Psoas muscle (tissue), 8 donors: ENCODE data around the gene ZCCHC14. TPM values are rescaled to one million over a fixed set of nuclear protein-coding genes. Genes with fewer than 3 reads are reported as not detected.

Source experiments
- ATAC-seq, 4 donors: fragments of 200-7000 bp; cut with Tn5 transposase; one replicate each; pipeline ENCODE4 v1.9.1; 2020; ENCODE audit warnings: moderate library complexity in 3 of 4, mild to moderate bottlenecking in 2 of 4
- DNase-seq, 2 donors: peaks; one replicate each; pipeline ENCODE4 v3.0.0-alpha.2; 2020
- H3K27ac ChIP-seq: fragments of 200-600 bp; one replicate; pipeline ENCODE4 v1.8.0; 2022
- H3K27me3 ChIP-seq, 3 donors: fragments of 200-600 bp in 1 of 3; one replicate each; pipeline versions ENCODE4 v1.6.1 to v1.8.0; 2013 to 2022; ENCODE audit warnings: low read length in 2 of 3, mild to moderate bottlenecking in 2 of 3, moderate library complexity in 1 of 3; ENCODE audit not compliant: insufficient read depth in 3 of 3
- H3K36me3 ChIP-seq, 2 donors: fragments of 200-600 bp in 1 of 2; one replicate each; pipeline versions ENCODE4 v1.6.1 to v1.8.0; 2013 to 2022; ENCODE audit warnings: low read depth in 1 of 2, mild to moderate bottlenecking in 1 of 2, moderate library complexity in 1 of 2; ENCODE audit not compliant: insufficient read depth in 1 of 2
- H3K4me1 ChIP-seq: fragments of 200-600 bp; one replicate; pipeline ENCODE4 v1.8.0; 2022
- H3K4me3 ChIP-seq: fragments of 200-600 bp; one replicate; pipeline ENCODE4 v1.8.0; 2022; ENCODE audit warnings: mild to moderate bottlenecking
- H3K9me3 ChIP-seq: fragments of 200-600 bp; one replicate; pipeline ENCODE4 v1.8.0; 2022
- WGBS, 3 donors: extraction: QIAGEN DNeasy Blood & Tissue Kit; methylation state at CpG; one replicate each; pipeline versions ENCODE4 v1.1.6 to v1.1.7; 2013; 5-methylcytosine and 5-hydroxymethylcytosine counted together
- intact Hi-C, 2 donors: fragments of 100-400 bp; cut with DNase I; formaldehyde crosslinking; loops; one replicate each; pipeline versions ENCODE4 v1.11.0 to v1.14.2; 2022
- polyA plus RNA-seq, 3 donors: library from polyadenylated mRNA; stranded (reverse); fragments of 200-250 nt; gene quantifications; one replicate each; pipeline ENCODE4 v1.2.3, GENCODE V29; 2013
- total RNA-seq, 4 donors: library from RNA; stranded (reverse); fragmentation: NEBNext Ultra II Directional in 2 of 4; extraction: Animal tissue kit (Norgen Biotek cat#: 25700) in 2 of 4; gene quantifications; one replicate each; pipeline versions ENCODE4 v1.2.1 to v1.2.4, GENCODE V29; 2021 to 2023
- TF ChIP-seq, protein P1 (sequence below): fragments of 200-600 bp; IDR thresholded peaks from one replicate; pipeline ENCODE4 v1.8.0; 2022; ENCODE audit warnings: antibody characterized with exemption
- donor health status: healthy with polysubstance abuse.
- donor health status: DM: no; HTN: no; CAD: no; lungs with moderate emphysema.
- donor health status: Bipolar disorder and iron deficiency.
- donor health status: healthy.
- donor health status: DM: yes; HTN: yes; CAD: no.
- donor health status: DM: no; HTN: no; CAD: no.
- donor health status: DM: no; HTN: no; CAD: no.
- donor health status: DM: yes; HTN: yes; CAD: no.

Gene ZCCHC14
- total and polyA plus RNA-seq, 7 donors: 5.8 to 17.3 (median 14.6) TPM

DNA sequence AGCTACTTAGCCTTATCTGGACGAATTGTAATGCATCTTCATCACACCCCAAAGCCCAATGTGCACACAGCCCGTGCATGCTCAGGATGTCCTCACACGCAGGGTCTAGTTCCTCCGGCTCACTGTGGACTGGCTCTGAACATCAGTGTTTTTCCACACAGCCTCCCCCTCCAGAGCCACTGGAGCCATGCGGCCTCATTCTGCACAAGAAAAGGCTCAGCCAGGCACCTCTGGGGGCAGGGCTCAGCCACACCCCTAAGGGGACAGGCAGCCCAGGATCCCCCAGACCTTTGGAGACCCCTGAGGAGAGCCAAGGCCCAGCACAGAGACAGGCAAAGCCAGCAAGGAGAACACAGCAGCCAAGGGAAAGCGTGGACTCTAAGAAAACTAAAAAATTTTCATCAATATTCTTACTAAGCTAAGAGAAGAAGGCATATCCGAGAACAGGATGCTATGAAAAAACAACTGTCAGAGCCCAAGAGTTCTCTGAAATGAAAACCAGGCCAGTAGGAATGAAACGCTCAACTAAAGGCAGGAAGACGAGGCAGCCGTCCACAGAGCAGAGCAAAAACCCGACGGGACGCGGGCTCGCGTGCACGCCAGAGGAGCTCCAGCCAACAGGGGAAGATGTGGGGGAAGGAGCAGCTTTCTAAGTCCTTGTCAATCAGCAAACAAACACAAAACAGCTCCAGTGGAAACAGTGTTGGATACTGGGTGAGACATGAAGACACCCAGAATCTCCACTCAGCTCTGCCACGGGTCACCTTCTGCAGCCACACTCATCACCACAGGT, 66.2 kb downstream of the ZCCHC14 start:
- Histone ChIP-seq H3K4me3 (no peak overlapping the region), H3K4me1 (no peaks in the 10 kb centered on the region), H3K27ac (no peak overlapping the region), H3K27me3 (no peaks in the 10 kb centered on the region), H3K9me3 (no peaks in the 10 kb centered on the region), H3K36me3 (peaks cover 0 to 38% of the 10 kb centered on the region in 2 donors)
- 77 to 83% (median 82%) methylated on average over 18 of the region's 18 CpGs for WGBS, 3 donors
- TF ChIP-seq, protein P1, sequence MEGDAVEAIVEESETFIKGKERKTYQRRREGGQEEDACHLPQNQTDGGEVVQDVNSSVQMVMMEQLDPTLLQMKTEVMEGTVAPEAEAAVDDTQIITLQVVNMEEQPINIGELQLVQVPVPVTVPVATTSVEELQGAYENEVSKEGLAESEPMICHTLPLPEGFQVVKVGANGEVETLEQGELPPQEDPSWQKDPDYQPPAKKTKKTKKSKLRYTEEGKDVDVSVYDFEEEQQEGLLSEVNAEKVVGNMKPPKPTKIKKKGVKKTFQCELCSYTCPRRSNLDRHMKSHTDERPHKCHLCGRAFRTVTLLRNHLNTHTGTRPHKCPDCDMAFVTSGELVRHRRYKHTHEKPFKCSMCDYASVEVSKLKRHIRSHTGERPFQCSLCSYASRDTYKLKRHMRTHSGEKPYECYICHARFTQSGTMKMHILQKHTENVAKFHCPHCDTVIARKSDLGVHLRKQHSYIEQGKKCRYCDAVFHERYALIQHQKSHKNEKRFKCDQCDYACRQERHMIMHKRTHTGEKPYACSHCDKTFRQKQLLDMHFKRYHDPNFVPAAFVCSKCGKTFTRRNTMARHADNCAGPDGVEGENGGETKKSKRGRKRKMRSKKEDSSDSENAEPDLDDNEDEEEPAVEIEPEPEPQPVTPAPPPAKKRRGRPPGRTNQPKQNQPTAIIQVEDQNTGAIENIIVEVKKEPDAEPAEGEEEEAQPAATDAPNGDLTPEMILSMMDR: no peak
- no peak for DNase-seq
- ATAC-seq: no peak
- intact Hi-C loops: no loop called here

DNA sequence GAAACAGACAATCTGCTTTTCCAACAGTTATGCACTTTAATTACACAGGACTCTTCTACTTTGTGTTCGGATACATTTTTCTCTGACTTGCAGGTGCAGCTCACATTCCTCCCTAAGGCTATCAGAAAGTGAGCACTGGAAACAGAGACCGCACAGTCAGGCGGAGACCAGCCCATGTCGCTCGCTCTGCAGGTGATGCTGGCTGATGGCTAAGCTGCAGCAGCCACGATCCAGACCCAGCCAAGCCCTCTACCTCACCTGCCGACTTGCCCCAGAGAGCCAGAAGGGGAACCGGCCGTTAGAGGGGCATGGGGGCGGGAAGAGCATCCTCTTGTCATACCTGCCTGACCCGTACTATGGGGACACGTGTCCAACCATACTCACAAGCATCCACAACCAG, 66.9 kb downstream of the ZCCHC14 start:
- 87 to 93% (median 90%) methylated on average over 12 of the region's 12 CpGs for WGBS, 3 donors
- no peak for DNase-seq
- TF ChIP-seq, protein P1: no peak
- Histone ChIP-seq H3K27ac (no peak overlapping the region), H3K4me3 (no peak overlapping the region), H3K27me3 (no peaks in the 10 kb centered on the region), H3K4me1 (no peaks in the 10 kb centered on the region), H3K36me3 (peaks cover 0 to 41% of the 10 kb centered on the region in 2 donors), H3K9me3 (no peaks in the 10 kb centered on the region)
- no peak for ATAC-seq
- intact Hi-C loops: no loop called here

DNA sequence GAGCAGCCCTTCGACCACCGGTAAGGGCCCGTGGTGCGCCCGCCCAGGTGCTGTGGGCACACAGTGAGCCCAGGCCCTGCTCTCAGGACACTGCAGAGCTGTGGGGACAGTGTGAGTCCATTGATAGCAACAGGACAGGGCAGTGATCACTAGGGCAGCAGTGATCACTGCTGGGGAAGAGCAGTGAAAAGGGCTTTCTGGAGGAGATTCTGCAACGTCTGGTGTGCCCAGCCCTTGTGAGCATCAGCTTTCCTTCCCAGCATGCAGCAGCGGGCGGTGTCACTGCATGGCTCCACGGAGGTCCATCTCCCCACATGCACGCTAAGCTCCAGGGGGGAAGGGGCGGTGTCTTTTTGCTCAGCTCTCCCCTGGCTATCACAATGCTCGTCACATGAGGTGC, 68.6 kb downstream of the ZCCHC14 start:
- TF ChIP-seq, protein P1: no peak
- H3K4me3 ChIP-seq: no peak overlapping the region
- H3K4me1 ChIP-seq: no peaks in the 10 kb centered on the region
- H3K9me3 ChIP-seq: no peaks in the 10 kb centered on the region
- DNase-seq (no peak), ATAC-seq (no peak)
- peaks cover 0 to 54% of the 10 kb centered on the region in 2 donors for H3K36me3 ChIP-seq
- intact Hi-C loops: loop anchor here in 1 of 2 donors (5.0 kb wide), 2 partner anchors 148 to 213 kb away; no protein-coding TSS in a partner anchor
- H3K27me3 ChIP-seq: no peaks in the 10 kb centered on the region
- 80 to 81% (median 81%) methylated on average over 12 of the region's 12 CpGs for WGBS, 3 donors
- H3K27ac ChIP-seq: no peak overlapping the region

DNA sequence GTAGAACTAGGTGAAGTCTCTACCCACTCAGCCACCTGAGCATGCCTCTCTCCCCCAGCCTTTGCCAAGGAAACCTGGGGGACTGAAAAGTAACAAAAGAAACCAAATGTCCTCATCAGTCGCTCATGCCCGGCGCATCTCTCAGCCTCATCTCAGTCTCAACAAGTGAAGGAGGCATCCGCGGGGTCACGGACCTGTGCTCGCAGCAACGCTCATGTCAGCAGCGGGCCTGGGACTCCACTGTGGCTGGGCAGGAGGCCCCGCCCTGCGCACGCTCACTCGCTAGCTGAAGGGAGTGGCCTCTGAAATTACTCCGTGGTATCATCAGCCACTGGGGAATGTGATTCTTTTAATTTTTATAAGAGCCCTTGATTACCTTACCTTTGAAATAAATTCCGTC, 69.4 kb downstream of the ZCCHC14 start:
- H3K27ac ChIP-seq: no peak overlapping the region
- ATAC-seq (no peak), DNase-seq (no peak)
- no peaks in the 10 kb centered on the region for H3K27me3 ChIP-seq
- H3K4me1 ChIP-seq: no peaks in the 10 kb centered on the region
- TF ChIP-seq, protein P1: no peak
- intact Hi-C loops: loop anchor here in 1 of 2 donors (5.0 kb wide), 2 partner anchors 149 to 214 kb away; no protein-coding TSS in a partner anchor
- no peak overlapping the region for H3K4me3 ChIP-seq
- no peaks in the 10 kb centered on the region for H3K9me3 ChIP-seq
- peaks cover 0 to 58% of the 10 kb centered on the region in 2 donors for H3K36me3 ChIP-seq
- 95 to 97% (median 96%) methylated on average over 15 of the region's 15 CpGs for WGBS, 3 donors
